ENCODE measurements around the gene SUN1.

- TF ChIP-seq CTCF (IDR thresholded peaks at IDR 0.05) = no peak
- no peak for TF ChIP-seq EZH2 (IDR thresholded peaks at IDR 0.05; ENCODE audit: borderline replicate concordance, insufficient read depth, low read depth, low read length, poor library complexity, severe bottlenecking)
Measured at GRCh38 chr7:921581-922333, 89.5 kb downstream of the SUN1 start.
